Naive thymus-derived CD4-positive, alpha-beta T cell (primary cell): Measurements from ENCODE around the gene RNF125. TPM values are rescaled to one million over a fixed set of nuclear protein-coding genes. Genes with fewer than 3 reads are reported as not detected.

Experiments
- ATAC-seq: fragments of 150-1000 bp; cut with Tn5 transposase; 2 replicates; pipeline ENCODE4 v1.10.0; 2021; ENCODE audit warnings: mild to moderate bottlenecking, moderate library complexity
- CTCF ChIA-PET: fragments of 350-600 bp; sonication (Branson Sonifier 250); formaldehyde crosslinking; loops from one replicate; lab custom pipeline; 2021; ENCODE audit warnings: antibody characterized with exemption; lab: Charles Lee
- POLR2A ChIA-PET: fragments of 350-600 bp; sonication (Branson Sonifier 250); formaldehyde crosslinking; loops from one replicate; lab custom pipeline; 2021; ENCODE audit warnings: antibody characterized with exemption, inconsistent platforms; lab: Charles Lee
- DNase-seq, 9 donors: peaks; one replicate each; pipeline versions ENCODE4 v3.0.0 to v3.0.0-alpha.2; 2020 to 2022; ENCODE audit warnings: mixed read lengths in 1 of 9
- H3K27ac ChIP-seq: one replicate; pipeline ENCODE4 v1.7.0; 2013; ENCODE audit warnings: mild to moderate bottlenecking, low read depth, low read length, moderate library complexity
- H3K27me3 ChIP-seq, 2 donors: one replicate each; pipeline ENCODE4 v1.7.0; 2013; ENCODE audit warnings: low read length in 2 of 2, mild to moderate bottlenecking in 2 of 2, moderate library complexity in 2 of 2; ENCODE audit not compliant: control insufficient read depth in 2 of 2, insufficient read depth in 2 of 2
- H3K36me3 ChIP-seq, 3 experiments: 1 replicate in 2 of 3; 2 replicates in 1 of 3; pipeline ENCODE4 v1.7.0; 2013; ENCODE audit warnings: low read length in 3 of 3, mild to moderate bottlenecking in 3 of 3, moderate library complexity in 1 of 3; ENCODE audit not compliant: insufficient read depth in 3 of 3, control insufficient read depth in 2 of 3
- H3K4me1 ChIP-seq, 2 donors: one replicate each; pipeline ENCODE4 v1.7.0; 2013; ENCODE audit warnings: low read length in 2 of 2, mild to moderate bottlenecking in 2 of 2, moderate library complexity in 1 of 2; ENCODE audit not compliant: control insufficient read depth in 2 of 2, insufficient read depth in 2 of 2
- H3K4me3 ChIP-seq: 2 replicates; pipeline ENCODE4 v1.7.0; 2013; ENCODE audit warnings: mild to moderate bottlenecking, low read length
- H3K9me3 ChIP-seq, 3 experiments: 1 replicate in 2 of 3; 2 replicates in 1 of 3; pipeline ENCODE4 v1.7.0; 2013; ENCODE audit warnings: low read length in 3 of 3; ENCODE audit not compliant: control insufficient read depth in 2 of 3
- H3K27ac Mint-ChIP-seq, 9 donors: one replicate each; pipeline ENCODE4 v1.8.0; 2020 to 2022; ENCODE audit warnings: mixed read lengths in 9 of 9, mild to moderate bottlenecking in 8 of 9, moderate library complexity in 5 of 9, inconsistent platforms in 2 of 9
- H3K27me3 Mint-ChIP-seq, 5 donors: one replicate each; pipeline ENCODE4 v1.8.0; 2021 to 2022; ENCODE audit warnings: mixed read lengths in 5 of 5, mild to moderate bottlenecking in 1 of 5
- H3K36me3 Mint-ChIP-seq, 5 donors: one replicate each; pipeline ENCODE4 v1.8.0; 2020 to 2022; ENCODE audit warnings: mixed read lengths in 5 of 5, mild to moderate bottlenecking in 3 of 5, inconsistent platforms in 1 of 5
- H3K4me1 Mint-ChIP-seq, 7 donors: one replicate each; pipeline ENCODE4 v1.8.0; 2020 to 2022; ENCODE audit warnings: mixed read lengths in 7 of 7, mild to moderate bottlenecking in 3 of 7, inconsistent platforms in 1 of 7
- H3K4me3 Mint-ChIP-seq, 10 donors: one replicate each; pipeline ENCODE4 v1.8.0; 2020 to 2022; ENCODE audit warnings: mild to moderate bottlenecking in 10 of 10, mixed read lengths in 10 of 10, moderate library complexity in 6 of 10, inconsistent platforms in 2 of 10
- H3K9me3 Mint-ChIP-seq, 11 donors: one replicate each; pipeline ENCODE4 v1.8.0; 2020 to 2022; ENCODE audit warnings: mixed read lengths in 11 of 11, mild to moderate bottlenecking in 4 of 11, inconsistent platforms in 1 of 11, moderate library complexity in 1 of 11
- intact Hi-C, 2 donors: fragments of 100-400 bp; cut with micrococcal nuclease; formaldehyde crosslinking; loops; one replicate each; pipeline ENCODE4 v1.15.1; 2023
- polyA plus RNA-seq, 2 donors: library from polyadenylated mRNA; unstranded; fragments of 300-500 nt; fragmentation: Illumina TruSeq; gene quantifications; one replicate each; pipeline ENCODE4 v1.2.3, GENCODE V29; 2021
- total RNA-seq, 6 experiments: library from RNA in 5 of 6; stranded (reverse) in 5 of 6; gene quantifications; 1 replicate in 5 of 6; 2 replicates in 1 of 6; pipeline ENCODE4 v1.2.3 and lab custom pipeline; 2021 to 2026

RNF125 gene
- total and polyA plus RNA-seq, 7 experiments from 2014 or later, result 20.9 to 64.7 (median 37.1) TPM

DNA sequence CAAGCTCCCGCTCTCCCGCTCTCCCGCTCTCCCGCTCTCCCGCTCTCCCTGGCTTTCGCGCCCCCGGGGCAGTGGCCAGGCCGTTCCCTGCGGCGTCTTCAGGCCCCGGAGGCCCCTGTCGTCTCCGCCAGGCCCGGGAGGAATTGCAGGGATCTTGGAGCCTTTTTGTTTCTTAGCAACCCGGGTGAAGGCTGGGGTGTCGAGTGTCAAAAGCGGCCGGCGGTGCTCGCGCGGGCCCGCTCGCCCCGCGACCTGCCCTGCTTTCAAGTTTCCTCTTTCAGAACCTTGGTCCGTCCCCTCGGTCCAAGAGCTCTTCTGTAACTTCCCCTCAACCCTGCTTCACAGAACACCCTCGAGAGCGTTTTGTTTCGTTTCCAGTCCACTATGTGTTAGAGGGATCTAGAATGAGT, 74.5 kb downstream of the RNF125 start:
- Mint-ChIP-seq H3K27ac (peak overlapping the region; percentile 91 to 98 (median 95)), H3K4me1 (peaks cover 35 to 58% (median 48%) of the 10 kb centered on the region in 7 donors), H3K27me3 (no peaks in the 10 kb centered on the region), H3K9me3 (no peaks in the 10 kb centered on the region), H3K4me3 (peak overlapping the region; percentile 90 to 100 (median 97)), H3K36me3 (peaks cover 10 to 36% (median 20%) of the 10 kb centered on the region in 5 donors)
- peaks cover 0 to 5% (median 0%) of the 10 kb centered on the region in 3 experiments for H3K36me3 ChIP-seq
- DNase-seq, result peak in 8 of 9 donors; percentile 27 to 51 (median 42)
- H3K27me3 ChIP-seq, result no peaks in the 10 kb centered on the region
- H3K4me3 ChIP-seq, result peak overlapping the region; percentile 72
- ATAC-seq, result peak; percentile 3
- CTCF ChIA-PET, result no interaction called here
- intact Hi-C loops, result loop anchor here (1.0 to 10.0 kb wide), 10 partner anchors 8 to 931 kb away; partner anchors contain the start of genes B4GALT6 (in 1 of the 2), DSC1 (in 1 of the 2) and GAREM1 (in 1 of the 2)
- peak overlapping the region; percentile 100 for H3K27ac ChIP-seq
- no peaks in the 10 kb centered on the region for H3K9me3 ChIP-seq
- H3K4me1 ChIP-seq, result peaks cover 37 to 39% of the 10 kb centered on the region in 2 donors
- POLR2A ChIA-PET, result interaction anchor here (0.7 to 7.5 kb wide), 5 partner anchors 21 to 150 kb away, joined by 3 to 100 read pairs (median 4); partner anchors contain the start of genes RNF125 and TRAPPC8

DNA sequence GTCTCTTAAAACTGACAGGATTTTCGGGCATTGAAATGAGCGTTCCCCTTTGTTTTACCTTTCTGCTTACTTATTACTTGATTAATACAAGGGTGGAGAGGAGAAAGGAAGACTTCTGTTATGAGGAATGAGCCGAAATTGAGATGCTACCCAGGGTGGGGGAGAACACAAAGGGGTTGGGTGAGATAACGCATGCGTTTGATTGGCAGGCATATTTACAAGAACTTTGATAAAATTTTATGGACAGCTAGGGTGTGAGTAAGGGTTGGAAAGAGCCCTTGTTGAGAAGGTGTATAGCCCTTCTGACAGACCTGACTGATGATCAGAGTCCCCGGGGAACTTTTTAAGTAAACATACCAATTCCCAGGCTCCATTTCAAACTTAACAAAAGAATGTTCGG, 74.9 kb downstream of the RNF125 start:
- peaks cover 0 to 5% (median 0%) of the 10 kb centered on the region in 3 experiments for H3K36me3 ChIP-seq
- Mint-ChIP-seq H3K4me3 (peak overlapping the region; percentile 90 to 100 (median 97)), H3K36me3 (peaks cover 10 to 36% (median 20%) of the 10 kb centered on the region in 5 donors), H3K4me1 (peaks cover 35 to 59% (median 48%) of the 10 kb centered on the region in 7 donors), H3K27me3 (no peaks in the 10 kb centered on the region), H3K9me3 (no peaks in the 10 kb centered on the region), H3K27ac (peak overlapping the region; percentile 91 to 98 (median 95))
- H3K4me1 ChIP-seq, result peaks cover 37 to 39% of the 10 kb centered on the region in 2 donors
- peak overlapping the region; percentile 72 for H3K4me3 ChIP-seq
- POLR2A ChIA-PET, result interaction anchor here (1.1 to 7.5 kb wide), 2 partner anchors 75 to 150 kb away, joined by 4 to 100 read pairs; partner anchors contain the start of genes RNF125 and TRAPPC8
- H3K27ac ChIP-seq, result peak overlapping the region; percentile 100
- ATAC-seq (no peak), DNase-seq (peak in 1 of 9 donors; percentile 16)
- no peaks in the 10 kb centered on the region for H3K9me3 ChIP-seq
- intact Hi-C loops, result loop anchor here (1.0 to 10.0 kb wide), 10 partner anchors 8 to 931 kb away; partner anchors contain the start of genes B4GALT6 (in 1 of the 2), DSC1 (in 1 of the 2) and GAREM1 (in 1 of the 2)
- no peaks in the 10 kb centered on the region for H3K27me3 ChIP-seq
- CTCF ChIA-PET, result no interaction called here

DNA sequence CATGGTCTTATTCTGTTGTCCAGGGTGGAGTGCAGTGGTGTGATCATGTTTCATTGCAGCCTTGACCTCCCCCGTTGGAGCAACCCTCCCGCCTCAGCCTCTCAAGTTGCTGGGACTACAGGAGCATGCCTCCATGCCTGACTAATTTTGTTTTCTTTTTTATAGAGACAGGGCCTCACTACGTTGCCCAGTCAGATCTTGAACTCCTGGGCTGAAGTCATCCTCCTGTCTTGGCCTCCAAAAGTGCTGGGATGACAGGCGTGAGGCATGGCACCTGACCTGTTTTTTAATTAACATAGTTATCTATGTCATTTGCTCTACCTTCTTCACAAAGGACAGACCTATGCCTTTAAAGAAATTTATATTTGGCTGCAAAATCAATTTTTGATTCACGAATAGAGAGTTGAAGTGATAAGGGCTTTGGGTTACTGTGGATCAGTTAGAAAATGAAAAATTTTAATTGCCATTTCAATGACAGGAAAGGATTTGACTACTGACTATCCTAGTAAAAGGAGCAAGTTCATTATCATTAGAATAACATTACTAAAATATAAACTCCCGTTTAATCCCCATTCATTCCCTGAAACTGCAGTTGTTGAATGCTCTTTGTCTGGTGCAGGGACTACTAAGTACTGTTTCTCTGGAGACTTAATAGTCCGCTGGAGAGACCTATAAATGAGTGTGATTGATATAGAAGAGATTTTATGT, 76.7 kb downstream of the RNF125 start:
- CTCF ChIA-PET, result interaction anchor here (1.0 kb wide), 1 partner anchor 23 kb away, joined by 3 read pairs; no protein-coding TSS in a partner anchor
- intact Hi-C loops, result loop anchor here in 1 of 2 donors (10.0 kb wide), 1 partner anchor 411 kb away; the partner anchor contains the start of gene B4GALT6
- Mint-ChIP-seq H3K4me3 (peak overlapping the region; percentile 81 to 100 (median 94)), H3K36me3 (peaks cover 10 to 35% (median 26%) of the 10 kb centered on the region in 5 donors), H3K4me1 (peaks cover 46 to 70% (median 60%) of the 10 kb centered on the region in 7 donors), H3K27me3 (no peaks in the 10 kb centered on the region), H3K9me3 (no peaks in the 10 kb centered on the region), H3K27ac (peak overlapping the region; percentile 36 to 99 (median 92))
- Histone ChIP-seq H3K9me3 (no peaks in the 10 kb centered on the region), H3K27ac (peak overlapping the region; percentile 100), H3K36me3 (peaks cover 0 to 5% (median 5%) of the 10 kb centered on the region in 3 experiments), H3K4me3 (peak overlapping the region; percentile 7), H3K27me3 (no peaks in the 10 kb centered on the region), H3K4me1 (peaks cover 39 to 48% of the 10 kb centered on the region in 2 donors)
- ATAC-seq (no peak), DNase-seq (no peak)
- POLR2A ChIA-PET, result interaction anchor here (1.1 to 3.7 kb wide), 3 partner anchors 9 to 76 kb away, joined by 3 to 24 read pairs (median 5); partner anchors contain the start of gene RNF125

DNA sequence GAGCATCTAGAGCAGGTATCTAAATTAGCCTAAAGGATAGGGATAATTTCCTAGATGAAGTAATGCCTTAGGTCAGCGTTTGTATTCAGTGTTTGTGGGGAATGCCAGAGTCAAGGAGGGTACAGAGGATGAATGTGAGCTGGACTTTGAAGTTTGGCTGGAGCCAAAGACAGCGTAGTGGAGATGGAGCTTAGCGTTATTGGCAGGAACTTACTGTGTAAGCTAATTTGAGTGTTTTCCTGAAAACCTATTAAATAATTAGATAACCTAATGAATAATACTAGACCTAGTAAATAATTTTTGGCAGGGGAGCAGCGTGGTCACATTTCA, 77.2 kb downstream of the RNF125 start:
- DNase-seq (no peak), ATAC-seq (no peak)
- H3K27me3 ChIP-seq, result no peaks in the 10 kb centered on the region
- ChIA-PET POLR2A (interaction anchor here (0.6 to 3.7 kb wide), 5 partner anchors 9 to 153 kb away, joined by 3 to 24 read pairs (median 4); partner anchors contain the start of genes RNF125 and TRAPPC8), CTCF (interaction anchor here (1.0 kb wide), 1 partner anchor 23 kb away, joined by 3 read pairs; no protein-coding TSS in a partner anchor)
- H3K27ac ChIP-seq, result peak overlapping the region; percentile 100
- H3K9me3 ChIP-seq, result no peaks in the 10 kb centered on the region
- H3K36me3 ChIP-seq, result peaks cover 0 to 5% (median 5%) of the 10 kb centered on the region in 3 experiments
- H3K27me3 Mint-ChIP-seq, result no peaks in the 10 kb centered on the region
- H3K4me3 Mint-ChIP-seq, result peak overlapping the region; percentile 79 to 100 (median 93)
- H3K4me1 ChIP-seq, result peaks cover 39 to 48% of the 10 kb centered on the region in 2 donors
- intact Hi-C loops, result loop anchor here in 1 of 2 donors (10.0 kb wide), 1 partner anchor 411 kb away; the partner anchor contains the start of gene B4GALT6
- peaks cover 12 to 36% (median 28%) of the 10 kb centered on the region in 5 donors for H3K36me3 Mint-ChIP-seq
- H3K4me1 Mint-ChIP-seq, result peaks cover 48 to 69% (median 63%) of the 10 kb centered on the region in 7 donors
- H3K27ac Mint-ChIP-seq, result peak overlapping the region; percentile 36 to 99 (median 92)
- H3K9me3 Mint-ChIP-seq, result no peaks in the 10 kb centered on the region
- H3K4me3 ChIP-seq, result peak overlapping the region; percentile 47

DNA sequence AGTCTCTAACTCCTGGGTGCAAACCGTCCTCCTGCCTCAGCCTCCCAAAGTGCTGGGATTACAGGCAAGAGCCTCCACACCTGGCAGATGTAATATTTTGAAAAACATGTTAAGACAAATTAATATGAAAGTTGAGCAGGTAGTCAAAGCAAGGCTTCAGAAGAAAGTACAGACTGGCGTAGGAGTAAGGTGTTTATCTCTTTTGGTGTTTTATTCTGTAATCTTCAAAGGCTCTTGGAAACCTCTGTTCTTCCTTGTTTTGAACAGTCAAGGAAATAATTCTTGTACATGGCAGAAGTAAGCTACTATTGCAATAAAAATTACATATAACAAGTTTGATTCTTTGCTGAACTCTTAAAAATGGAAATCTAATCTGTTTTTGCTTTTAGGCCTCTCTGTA, 78.3 kb downstream of the RNF125 start:
- Histone ChIP-seq H3K36me3 (peaks cover 0 to 5% (median 5%) of the 10 kb centered on the region in 3 experiments), H3K27me3 (no peaks in the 10 kb centered on the region), H3K4me1 (peaks cover 36 to 45% of the 10 kb centered on the region in 2 donors), H3K4me3 (peak overlapping the region; percentile 47), H3K27ac (peak overlapping the region; percentile 100), H3K9me3 (no peaks in the 10 kb centered on the region)
- ATAC-seq, result no peak
- Mint-ChIP-seq H3K36me3 (peaks cover 14 to 40% (median 30%) of the 10 kb centered on the region in 5 donors), H3K4me1 (peaks cover 50 to 71% (median 65%) of the 10 kb centered on the region in 7 donors), H3K27me3 (no peaks in the 10 kb centered on the region), H3K27ac (peak overlapping the region; percentile 43 to 99 (median 92)), H3K4me3 (peak overlapping the region; percentile 79 to 100 (median 93)), H3K9me3 (no peaks in the 10 kb centered on the region)
- DNase-seq, result peak in 7 of 9 donors; percentile 31 to 78 (median 68)
- CTCF ChIA-PET, result interaction anchor here (0.6 to 1.1 kb wide), 2 partner anchors 16 to 78 kb away, joined by 3 to 5 read pairs; partner anchors contain the start of gene RNF125
- POLR2A ChIA-PET, result interaction anchor here (0.7 to 3.7 kb wide), 4 partner anchors 9 to 78 kb away, joined by 3 to 24 read pairs (median 4); partner anchors contain the start of gene RNF125
- intact Hi-C loops, result loop anchor here in 1 of 2 donors (10.0 kb wide), 1 partner anchor 412 kb away; the partner anchor contains the start of gene B4GALT6

DNA sequence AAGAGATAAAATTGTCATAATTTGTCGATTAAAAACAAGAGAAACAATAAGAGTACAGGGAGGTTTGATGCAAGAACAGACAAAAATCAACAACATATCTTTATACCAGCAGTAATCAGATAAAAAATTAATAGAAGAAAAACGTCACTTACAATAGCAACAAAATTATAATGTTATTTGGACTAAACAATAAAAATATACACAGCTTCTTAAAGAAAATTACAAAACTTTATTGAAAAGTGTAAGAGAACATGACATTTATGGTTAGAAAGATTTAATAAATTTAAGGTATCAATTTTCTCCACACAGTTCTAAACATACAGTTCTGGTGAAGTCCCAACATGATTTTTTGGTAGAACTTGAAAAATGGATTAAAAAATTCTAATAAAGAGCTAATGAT, 85.9 kb downstream of the RNF125 start:
- Mint-ChIP-seq H3K36me3 (peaks cover 8 to 27% (median 24%) of the 10 kb centered on the region in 5 donors), H3K27ac (peak overlapping the region in 7 of 9 donors; percentile 6 to 86 (median 78)), H3K9me3 (no peaks in the 10 kb centered on the region), H3K27me3 (no peaks in the 10 kb centered on the region), H3K4me3 (peak overlapping the region in 6 of 10 donors; percentile 8 to 68 (median 25)), H3K4me1 (peaks cover 23 to 71% (median 60%) of the 10 kb centered on the region in 7 donors)
- DNase-seq (no peak), ATAC-seq (no peak)
- CTCF ChIA-PET, result interaction anchor here (0.6 kb wide), 1 partner anchor 95 kb away, joined by 3 read pairs; no protein-coding TSS in a partner anchor
- peaks cover 0 to 22% of the 10 kb centered on the region in 2 donors for H3K4me1 ChIP-seq
- no peak overlapping the region for H3K4me3 ChIP-seq
- H3K36me3 ChIP-seq, result peaks cover 0 to 5% (median 0%) of the 10 kb centered on the region in 3 experiments
- no peak overlapping the region for H3K27ac ChIP-seq
- no peaks in the 10 kb centered on the region for H3K9me3 ChIP-seq
- intact Hi-C loops, result no loop called here
- no peaks in the 10 kb centered on the region for H3K27me3 ChIP-seq
- POLR2A ChIA-PET, result interaction anchor here (1.0 to 1.6 kb wide), 2 partner anchors 13 to 86 kb away, joined by 3 to 5 read pairs; partner anchors contain the start of genes RNF125 and RNF138
